Measurements from ENCODE around the gene GVQW3. TPM values are rescaled to one million over a fixed set of nuclear protein-coding genes. Genes with fewer than 3 reads are reported as not detected.

Gene GVQW3
- total RNA-seq, 1 experiment from 2014 or later = 4.7 TPM

DNA sequence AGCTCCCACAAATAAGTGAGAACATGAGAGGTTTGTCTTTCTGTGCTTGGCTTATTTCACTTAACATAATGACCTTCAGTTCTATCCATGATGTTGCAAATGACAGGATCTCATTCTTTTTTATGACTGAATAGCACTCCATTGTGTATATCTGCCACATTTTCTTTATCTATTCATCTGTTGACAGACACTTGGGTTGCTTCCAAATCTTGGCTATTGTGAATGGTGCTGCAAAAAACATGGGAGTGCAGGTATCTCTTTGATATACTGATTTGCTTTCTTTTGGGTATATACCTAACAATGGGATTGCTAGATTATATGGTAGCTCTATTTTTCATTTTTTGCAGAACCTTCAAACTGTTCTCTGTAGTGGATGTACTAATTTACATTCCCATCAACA lies 13.3 kb downstream of the GVQW3 start:
- ChIA-PET RAD21 (ENCODE audit: low non-redundant PET in 1 of 2, low total read pairs in 2 of 2, uncharacterized antibody in 2 of 2, unreplicated experiment in 2 of 2) (no interaction called here), POLR2A (no interaction called here), CTCF (no interaction called here)
- no TSS peak for BruUV-seq (replicated peaks)
- no peak overlapping the region for H3K4me2 ChIP-seq (ENCODE audit: low read length)
- no peak overlapping the region for H2AFZ ChIP-seq (ENCODE audit: low read depth, low read length, poor library complexity, severe bottlenecking)
- no peak overlapping the region for H3K9ac ChIP-seq (ENCODE audit: low read length)
- no peak overlapping the region for H3K27ac ChIP-seq (ENCODE audit: low read depth, low read length)
- no peak for TF ChIP-seq CEBPB (IDR thresholded peaks at IDR 0.05; ENCODE audit: low read depth)
- TF ChIP-seq SP1 (IDR thresholded peaks at IDR 0.05; ENCODE audit: low read depth) = no peak
- TF ChIP-seq JUND (IDR thresholded peaks at IDR 0.05) = no peak
- TF ChIP-seq, protein P1, sequence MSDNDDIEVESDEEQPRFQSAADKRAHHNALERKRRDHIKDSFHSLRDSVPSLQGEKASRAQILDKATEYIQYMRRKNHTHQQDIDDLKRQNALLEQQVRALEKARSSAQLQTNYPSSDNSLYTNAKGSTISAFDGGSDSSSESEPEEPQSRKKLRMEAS (IDR thresholded peaks at IDR 0.05) = no peak
- no peak for TF ChIP-seq ZNF274 (IDR thresholded peaks at IDR 0.05; ENCODE audit: low read depth, low read length)
- TF ChIP-seq YY1 (IDR thresholded peaks at IDR 0.05; ENCODE audit: extremely low read depth, insufficient replicate concordance, low read depth, low read length) = no peak
- TF ChIP-seq ATF3 (IDR thresholded peaks at IDR 0.05) = no peak
- TF ChIP-seq, protein P2, sequence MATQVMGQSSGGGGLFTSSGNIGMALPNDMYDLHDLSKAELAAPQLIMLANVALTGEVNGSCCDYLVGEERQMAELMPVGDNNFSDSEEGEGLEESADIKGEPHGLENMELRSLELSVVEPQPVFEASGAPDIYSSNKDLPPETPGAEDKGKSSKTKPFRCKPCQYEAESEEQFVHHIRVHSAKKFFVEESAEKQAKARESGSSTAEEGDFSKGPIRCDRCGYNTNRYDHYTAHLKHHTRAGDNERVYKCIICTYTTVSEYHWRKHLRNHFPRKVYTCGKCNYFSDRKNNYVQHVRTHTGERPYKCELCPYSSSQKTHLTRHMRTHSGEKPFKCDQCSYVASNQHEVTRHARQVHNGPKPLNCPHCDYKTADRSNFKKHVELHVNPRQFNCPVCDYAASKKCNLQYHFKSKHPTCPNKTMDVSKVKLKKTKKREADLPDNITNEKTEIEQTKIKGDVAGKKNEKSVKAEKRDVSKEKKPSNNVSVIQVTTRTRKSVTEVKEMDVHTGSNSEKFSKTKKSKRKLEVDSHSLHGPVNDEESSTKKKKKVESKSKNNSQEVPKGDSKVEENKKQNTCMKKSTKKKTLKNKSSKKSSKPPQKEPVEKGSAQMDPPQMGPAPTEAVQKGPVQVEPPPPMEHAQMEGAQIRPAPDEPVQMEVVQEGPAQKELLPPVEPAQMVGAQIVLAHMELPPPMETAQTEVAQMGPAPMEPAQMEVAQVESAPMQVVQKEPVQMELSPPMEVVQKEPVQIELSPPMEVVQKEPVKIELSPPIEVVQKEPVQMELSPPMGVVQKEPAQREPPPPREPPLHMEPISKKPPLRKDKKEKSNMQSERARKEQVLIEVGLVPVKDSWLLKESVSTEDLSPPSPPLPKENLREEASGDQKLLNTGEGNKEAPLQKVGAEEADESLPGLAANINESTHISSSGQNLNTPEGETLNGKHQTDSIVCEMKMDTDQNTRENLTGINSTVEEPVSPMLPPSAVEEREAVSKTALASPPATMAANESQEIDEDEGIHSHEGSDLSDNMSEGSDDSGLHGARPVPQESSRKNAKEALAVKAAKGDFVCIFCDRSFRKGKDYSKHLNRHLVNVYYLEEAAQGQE (IDR thresholded peaks at IDR 0.05; ENCODE audit: low read depth) = no peak
- no peak for TF ChIP-seq SIN3A (IDR thresholded peaks at IDR 0.05; ENCODE audit: low read depth)
- no peak for TF ChIP-seq TCF7L2 (IDR thresholded peaks at IDR 0.05; ENCODE audit: borderline replicate concordance, extremely low read depth, insufficient read depth, insufficient read length)
- ATAC-seq (no peak), DNase-seq (ENCODE audit: low read depth, low spot score) (no peak)
- H3K9me3 ChIP-seq (ENCODE audit: control insufficient read depth in 1 of 2, insufficient read depth in 1 of 2, low read depth in 1 of 2, low read length in 2 of 2) = no peaks in the 10 kb centered on the region
- H3K4me3 ChIP-seq (replicated peaks in 1 of 2; ENCODE audit: low read depth in 1 of 2, low read length in 2 of 2) = no peak overlapping the region
- H4K20me1 ChIP-seq (ENCODE audit: insufficient read depth) = no peaks in the 10 kb centered on the region
- no peaks in the 10 kb centered on the region for H3K27me3 ChIP-seq (ENCODE audit: insufficient read depth, low read length)
- H3K9me2 ChIP-seq (ENCODE audit: insufficient read depth) = no peaks in the 10 kb centered on the region
- no peaks in the 10 kb centered on the region for H3K79me2 ChIP-seq (ENCODE audit: insufficient read depth, low read length)
- no peaks in the 10 kb centered on the region for H3K4me1 ChIP-seq (ENCODE audit: control insufficient read depth in 1 of 2, insufficient read depth in 2 of 2, low read length in 2 of 2)
- no peaks in the 10 kb centered on the region for H3K36me3 ChIP-seq (ENCODE audit: control insufficient read depth in 1 of 2, insufficient read depth in 2 of 2, low read length in 2 of 2)
- intact Hi-C loops (cut with micrococcal nuclease) = no loop called here

Measured in HCT116 (cell line).